ENCODE measurements around the gene TRIM71.
"Not testable (repeated sequence)": the region's sequence is repeated elsewhere in the genome, so short reads cannot be mapped to it uniquely, and the experiment has no call there.

TRIM71 gene

GRCh38 chr3:32782407-32782806 is 35.4 kb upstream of the TRIM71 start:
- Histone ChIP-seq H3K9me3 (ENCODE audit: control insufficient read depth, insufficient read depth, low read depth, low read length) (no peaks in the 10 kb centered on the region), H3K4me1 (ENCODE audit: control insufficient read depth, insufficient read depth, low read length) (no peaks in the 10 kb centered on the region), H3K4me3 (ENCODE audit: low read depth, low read length) (no peak overlapping the region), H3K27ac (ENCODE audit: extremely low read depth, low read depth, low read length) (no peak overlapping the region), H3K36me3 (ENCODE audit: control insufficient read depth in 2 of 2, insufficient read depth in 1 of 2, low read length in 2 of 2) (no peaks in the 10 kb centered on the region)
- peak; percentile 70 for TF ChIP-seq ZNF600 (tag by site-specific recombination; IDR thresholded peaks at IDR 0.05)
- no peak for TF ChIP-seq ZNF449 (tag by site-specific recombination; IDR thresholded peaks at IDR 0.05)
- TF ChIP-seq EGR2 (tag by site-specific recombination; IDR thresholded peaks at IDR 0.05; ENCODE audit: low read depth), result no peak
- TF ChIP-seq YY2 (tag by site-specific recombination; IDR thresholded peaks at IDR 0.05), result no peak
- POLR2A ChIA-PET, result interaction anchor here (0.8 kb wide), 1 partner anchor 16 kb away, joined by 3 read pairs; no protein-coding TSS in a partner anchor
- CTCF ChIA-PET, result interaction anchor here (0.6 kb wide), 1 partner anchor 747 kb away, joined by 3 read pairs; no protein-coding TSS in a partner anchor

- Histone ChIP-seq H3K9me3 (ENCODE audit: control insufficient read depth, insufficient read depth, low read depth, low read length) (no peaks in the 10 kb centered on the region), H3K36me3 (ENCODE audit: control insufficient read depth in 2 of 2, insufficient read depth in 1 of 2, low read length in 2 of 2) (no peaks in the 10 kb centered on the region), H3K4me3 (ENCODE audit: low read depth, low read length) (no peak overlapping the region), H3K27ac (ENCODE audit: extremely low read depth, low read depth, low read length) (no peak overlapping the region), H3K4me1 (ENCODE audit: control insufficient read depth, insufficient read depth, low read length) (no peaks in the 10 kb centered on the region)
- CTCF ChIA-PET, result interaction anchor here (0.7 kb wide), 1 partner anchor 71 kb away, joined by 3 read pairs; no protein-coding TSS in a partner anchor
- TF ChIP-seq, protein P1, sequence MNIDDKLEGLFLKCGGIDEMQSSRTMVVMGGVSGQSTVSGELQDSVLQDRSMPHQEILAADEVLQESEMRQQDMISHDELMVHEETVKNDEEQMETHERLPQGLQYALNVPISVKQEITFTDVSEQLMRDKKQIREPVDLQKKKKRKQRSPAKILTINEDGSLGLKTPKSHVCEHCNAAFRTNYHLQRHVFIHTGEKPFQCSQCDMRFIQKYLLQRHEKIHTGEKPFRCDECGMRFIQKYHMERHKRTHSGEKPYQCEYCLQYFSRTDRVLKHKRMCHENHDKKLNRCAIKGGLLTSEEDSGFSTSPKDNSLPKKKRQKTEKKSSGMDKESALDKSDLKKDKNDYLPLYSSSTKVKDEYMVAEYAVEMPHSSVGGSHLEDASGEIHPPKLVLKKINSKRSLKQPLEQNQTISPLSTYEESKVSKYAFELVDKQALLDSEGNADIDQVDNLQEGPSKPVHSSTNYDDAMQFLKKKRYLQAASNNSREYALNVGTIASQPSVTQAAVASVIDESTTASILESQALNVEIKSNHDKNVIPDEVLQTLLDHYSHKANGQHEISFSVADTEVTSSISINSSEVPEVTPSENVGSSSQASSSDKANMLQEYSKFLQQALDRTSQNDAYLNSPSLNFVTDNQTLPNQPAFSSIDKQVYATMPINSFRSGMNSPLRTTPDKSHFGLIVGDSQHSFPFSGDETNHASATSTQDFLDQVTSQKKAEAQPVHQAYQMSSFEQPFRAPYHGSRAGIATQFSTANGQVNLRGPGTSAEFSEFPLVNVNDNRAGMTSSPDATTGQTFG (tag by site-specific recombination; IDR thresholded peaks at IDR 0.05; ENCODE audit: borderline replicate concordance), result no peak
- TF ChIP-seq BCL11B (tag by site-specific recombination; IDR thresholded peaks at IDR 0.05; ENCODE audit: low read depth) (no peak), ZNF621 (tag by site-specific recombination; IDR thresholded peaks at IDR 0.05) (no peak), ZNF184 (tag by site-specific recombination; IDR thresholded peaks at IDR 0.05) (no peak), ZNF266 (tag by site-specific recombination; IDR thresholded peaks at IDR 0.05; ENCODE audit: low read depth) (no peak), BCL11A (tag by site-specific recombination; IDR thresholded peaks at IDR 0.05; ENCODE audit: low read depth) (no peak), ZNF544 (tag by site-specific recombination; IDR thresholded peaks at IDR 0.05) (no peak), ZFP69B (tag by site-specific recombination; IDR thresholded peaks at IDR 0.05) (no peak)
- POLR2A ChIA-PET, result interaction anchor here (1.3 kb wide), 1 partner anchor 11 kb away, joined by 5 read pairs; no protein-coding TSS in a partner anchor
These were observed 26.0 kb upstream of the TRIM71 start for GRCh38 chr3:32791833-32792232.

- CTCF ChIA-PET, result no interaction called here
- H3K4me1 ChIP-seq (ENCODE audit: control insufficient read depth, insufficient read depth, low read length), result no peaks in the 10 kb centered on the region
- H3K4me3 ChIP-seq (ENCODE audit: low read depth, low read length), result no peak overlapping the region
- no peaks in the 10 kb centered on the region for H3K36me3 ChIP-seq (ENCODE audit: control insufficient read depth in 2 of 2, insufficient read depth in 1 of 2, low read length in 2 of 2)
- H3K27ac ChIP-seq (ENCODE audit: extremely low read depth, low read depth, low read length), result no peak overlapping the region
- POLR2A ChIA-PET, result no interaction called here
- H3K9me3 ChIP-seq (ENCODE audit: control insufficient read depth, insufficient read depth, low read depth, low read length), result no peaks in the 10 kb centered on the region
- TF ChIP-seq ZFP3 (tag by site-specific recombination; IDR thresholded peaks at IDR 0.05; ENCODE audit: low read depth) (peak; percentile 42; the same call in 1 of the 2 replicates), ZNF133 (tag by site-specific recombination; IDR thresholded peaks at IDR 0.05) (no peak), ZNF132 (tag by site-specific recombination; IDR thresholded peaks at IDR 0.05; ENCODE audit: borderline replicate concordance) (no peak)
These were observed 23.1 kb upstream of the TRIM71 start for GRCh38 chr3:32794487-32795308.

- H3K4me3 ChIP-seq (ENCODE audit: low read depth, low read length); CTCF ChIA-PET; POLR2A ChIA-PET; H3K4me1 ChIP-seq (ENCODE audit: control insufficient read depth, insufficient read depth, low read length); H3K27ac ChIP-seq (ENCODE audit: extremely low read depth, low read depth, low read length); H3K36me3 ChIP-seq (ENCODE audit: control insufficient read depth in 2 of 2, insufficient read depth in 1 of 2, low read length in 2 of 2); H3K9me3 ChIP-seq (ENCODE audit: control insufficient read depth, insufficient read depth, low read depth, low read length): not testable (repeated sequence)
These were observed 21.3 kb upstream of the TRIM71 start for GRCh38 chr3:32796384-32796950.
